ENCODE measurements around the gene KLHL11. TPM values are rescaled to one million over a fixed set of nuclear protein-coding genes. Genes with fewer than 3 reads are reported as not detected.
A peak's percentile ranks its signal among the peaks of the same experiment; 100 is the strongest.

The KLHL11 gene
- total and polyA plus RNA-seq, 9 of the 15 experiments (the other 6 are each of a cell fraction or from before 2014, with no cell fraction given) = 0.20 to 17.0 (median 10.3) TPM

- TF ChIP-seq YY1 (IDR thresholded peaks at IDR 0.05; ENCODE audit: borderline replicate concordance in 1 of 3, control insufficient read depth in 1 of 3, extremely low read depth in 1 of 3, insufficient read depth in 3 of 3, insufficient read length in 1 of 3, insufficient replicate concordance in 2 of 3, low read depth in 1 of 3, low read length in 2 of 3) = no peak
- no peak for TF ChIP-seq CREB1 (IDR thresholded peaks at IDR 0.05)
- TF ChIP-seq CREB1 (CRISPR knock-in tag; IDR thresholded peaks at IDR 0.05) = 0 out of 2 replicates have a peak, but pooled peaks have one; percentile 21
- TF ChIP-seq L3MBTL2 (IDR thresholded peaks at IDR 0.05) = peak; percentile 70
- TF ChIP-seq ATF1 (CRISPR knock-in tag; IDR thresholded peaks at IDR 0.05) = no peak
- peak; percentile 36; the same call in 1 of the 2 replicates for TF ChIP-seq ATF1 (tag; IDR thresholded peaks at IDR 0.05)
- TF ChIP-seq, protein P1, sequence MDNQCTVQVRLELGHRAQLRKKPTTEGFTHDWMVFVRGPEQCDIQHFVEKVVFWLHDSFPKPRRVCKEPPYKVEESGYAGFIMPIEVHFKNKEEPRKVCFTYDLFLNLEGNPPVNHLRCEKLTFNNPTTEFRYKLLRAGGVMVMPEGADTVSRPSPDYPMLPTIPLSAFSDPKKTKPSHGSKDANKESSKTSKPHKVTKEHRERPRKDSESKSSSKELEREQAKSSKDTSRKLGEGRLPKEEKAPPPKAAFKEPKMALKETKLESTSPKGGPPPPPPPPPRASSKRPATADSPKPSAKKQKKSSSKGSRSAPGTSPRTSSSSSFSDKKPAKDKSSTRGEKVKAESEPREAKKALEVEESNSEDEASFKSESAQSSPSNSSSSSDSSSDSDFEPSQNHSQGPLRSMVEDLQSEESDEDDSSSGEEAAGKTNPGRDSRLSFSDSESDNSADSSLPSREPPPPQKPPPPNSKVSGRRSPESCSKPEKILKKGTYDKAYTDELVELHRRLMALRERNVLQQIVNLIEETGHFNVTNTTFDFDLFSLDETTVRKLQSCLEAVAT (IDR thresholded peaks at IDR 0.05) = no peak
- TF ChIP-seq, protein P2, sequence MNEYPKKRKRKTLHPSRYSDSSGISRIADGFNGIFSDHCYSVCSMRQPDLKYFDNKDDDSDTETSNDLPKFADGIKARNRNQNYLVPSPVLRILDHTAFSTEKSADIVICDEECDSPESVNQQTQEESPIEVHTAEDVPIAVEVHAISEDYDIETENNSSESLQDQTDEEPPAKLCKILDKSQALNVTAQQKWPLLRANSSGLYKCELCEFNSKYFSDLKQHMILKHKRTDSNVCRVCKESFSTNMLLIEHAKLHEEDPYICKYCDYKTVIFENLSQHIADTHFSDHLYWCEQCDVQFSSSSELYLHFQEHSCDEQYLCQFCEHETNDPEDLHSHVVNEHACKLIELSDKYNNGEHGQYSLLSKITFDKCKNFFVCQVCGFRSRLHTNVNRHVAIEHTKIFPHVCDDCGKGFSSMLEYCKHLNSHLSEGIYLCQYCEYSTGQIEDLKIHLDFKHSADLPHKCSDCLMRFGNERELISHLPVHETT (CRISPR knock-in tag; conservative IDR thresholded peaks at IDR 0.05 in 1 of 2, IDR thresholded peaks at IDR 0.05 in 1 of 2) = no peak
- TF ChIP-seq HLTF (IDR thresholded peaks at IDR 0.05) = no peak
- TF ChIP-seq MGA (IDR thresholded peaks at IDR 0.05) = peak; percentile 54
- TF ChIP-seq, protein P3, sequence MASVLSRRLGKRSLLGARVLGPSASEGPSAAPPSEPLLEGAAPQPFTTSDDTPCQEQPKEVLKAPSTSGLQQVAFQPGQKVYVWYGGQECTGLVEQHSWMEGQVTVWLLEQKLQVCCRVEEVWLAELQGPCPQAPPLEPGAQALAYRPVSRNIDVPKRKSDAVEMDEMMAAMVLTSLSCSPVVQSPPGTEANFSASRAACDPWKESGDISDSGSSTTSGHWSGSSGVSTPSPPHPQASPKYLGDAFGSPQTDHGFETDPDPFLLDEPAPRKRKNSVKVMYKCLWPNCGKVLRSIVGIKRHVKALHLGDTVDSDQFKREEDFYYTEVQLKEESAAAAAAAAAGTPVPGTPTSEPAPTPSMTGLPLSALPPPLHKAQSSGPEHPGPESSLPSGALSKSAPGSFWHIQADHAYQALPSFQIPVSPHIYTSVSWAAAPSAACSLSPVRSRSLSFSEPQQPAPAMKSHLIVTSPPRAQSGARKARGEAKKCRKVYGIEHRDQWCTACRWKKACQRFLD (CRISPR knock-in tag; IDR thresholded peaks at IDR 0.05) = 0 out of 2 replicates have a peak, but pooled peaks have one; percentile 40
Measured at GRCh38 chr17:41870627-41871026, 5.4 kb upstream of the KLHL11 start (continued).

Data from K562 (cell line).